RPMI8226 (cell line): ENCODE data around the gene TSHZ3.

ENCODE experiments used
- DNase-seq: peaks from one replicate; pipeline ENCODE4 v3.0.0-alpha.2; 2015

The TSHZ3 gene

GRCh38 chr19:31260171-31260933, 88.9 kb downstream of the TSHZ3 start:
- DNase-seq: no peak

GRCh38 chr19:31258211-31259052, 90.8 kb downstream of the TSHZ3 start:
- no peak for DNase-seq

- DNase-seq: no peak
These were observed 91.7 kb downstream of the TSHZ3 start for GRCh38 chr19:31257426-31258130.

GRCh38 chr19:31257025-31257424, 92.2 kb downstream of the TSHZ3 start:
- DNase-seq: no peak

GRCh38 chr19:31256593-31256960, 92.7 kb downstream of the TSHZ3 start:
- no peak for DNase-seq

- no peak for DNase-seq
These were observed 93.2 kb downstream of the TSHZ3 start for GRCh38 chr19:31255831-31256592.

GRCh38 chr19:31255174-31255799, 93.9 kb downstream of the TSHZ3 start:
- no peak for DNase-seq

GRCh38 chr19:31254611-31255010, 94.6 kb downstream of the TSHZ3 start:
- no peak for DNase-seq

GRCh38 chr19:31254180-31254551, 95.1 kb downstream of the TSHZ3 start:
- DNase-seq: peak; percentile 22

- DNase-seq: no peak
These were observed 95.6 kb downstream of the TSHZ3 start for GRCh38 chr19:31253526-31254179.

GRCh38 chr19:31252441-31252840, 96.8 kb downstream of the TSHZ3 start:
- no peak for DNase-seq

- DNase-seq: peak; percentile 4
These were observed 100.0 kb downstream of the TSHZ3 start for GRCh38 chr19:31249217-31249616.

- DNase-seq: no peak
These were observed 113.4 kb downstream of the TSHZ3 start for GRCh38 chr19:31235806-31236205.

GRCh38 chr19:31233295-31233800, 115.9 kb downstream of the TSHZ3 start:
- DNase-seq: no peak

GRCh38 chr19:31232871-31233270, 116.4 kb downstream of the TSHZ3 start:
- DNase-seq: no peak

GRCh38 chr19:31232180-31232579, 117.1 kb downstream of the TSHZ3 start:
- no peak for DNase-seq

GRCh38 chr19:31231237-31231636, 118.0 kb downstream of the TSHZ3 start:
- no peak for DNase-seq

- DNase-seq: no peak
These were observed 122.9 kb downstream of the TSHZ3 start for GRCh38 chr19:31226151-31226935.
